A549 treated with AZD2906 at 1 μM for 4 hours (cell line): Measurements from ENCODE around the gene RRP1. TPM values are rescaled to one million over a fixed set of nuclear protein-coding genes. Genes with fewer than 3 reads are reported as not detected.

Source experiments
- total RNA-seq: library from RNA; stranded (reverse); fragments of 200-300 nt; extraction: Qiagen RNA extraction; gene quantifications from 5 replicates; pipeline ENCODE4 v1.2.3, GENCODE V29; 2022

Gene RRP1
- total RNA-seq, result 30.6 to 37.3 TPM (median 32.8 TPM) in 5 replicates

GRCh38 chr21:43789276-43790009, at the start of gene RRP1:
Gene RRP1 (plus strand): TSS chr21:43789577. CDS start chr21:43789630, 53 bp downstream.

GRCh38 chr21:43775795-43776430, 13.5 kb upstream of the RRP1 start, which contains the start of gene CSTB:
Gene CSTB (minus strand): TSS chr21:43776308. CDS start chr21:43776269, 39 bp downstream.

Other genes starting within 250 kb of the RRP1 start
- gene HSF2BP, start 130.1 kb upstream of the RRP1 start, total RNA-seq, result 1.6 to 2.4 TPM (median 2.1 TPM) in 5 replicates
- gene RRP1B, start 130.0 kb upstream of the RRP1 start, total RNA-seq, result 34.2 to 41.8 TPM (median 35.9 TPM) in 5 replicates
- gene PDXK, start 70.4 kb upstream of the RRP1 start, total RNA-seq, result 214 to 358 TPM (median 327 TPM) in 5 replicates
- gene CSTB, start 13.3 kb upstream of the RRP1 start, total RNA-seq, result 76.0 to 95.5 TPM (median 90.3 TPM) in 5 replicates
- 21.4 to 26.3 TPM (median 23.8 TPM) in 5 replicates for gene AGPAT3, start 75.6 kb downstream of the RRP1 start, total RNA-seq
- 16.0 to 19.9 TPM (median 18.9 TPM) in 5 replicates for gene TRAPPC10, start 222.7 kb downstream of the RRP1 start, total RNA-seq